HepG2 (cell line): Measurements from ENCODE around the gene TRAPPC12. TPM values are rescaled to one million over a fixed set of nuclear protein-coding genes. Genes with fewer than 3 reads are reported as not detected.
A peak's percentile ranks its signal among the peaks of the same experiment; 100 is the strongest.

Source experiments
- CREB1 ChIP-seq, 2 experiments: fragments of 450-650 bp in 1 of 2; IDR thresholded peaks; 2 replicates each; pipeline ENCODE4 v1.6.1; 2016 to 2017; ENCODE audit warnings: control low read depth in 1 of 2, mild to moderate bottlenecking in 1 of 2, missing compliant biosample characterization in 1 of 2, missing genetic modification characterization in 1 of 2
- CSRNP2 ChIP-seq: sonication (generic); formaldehyde crosslinking; conservative IDR thresholded peaks from 2 replicates; pipeline ENCODE4 v1.8.0; 2022; ENCODE audit warnings: low read depth, missing genetic modification reagents
- DMTF1 ChIP-seq: sonication (generic); formaldehyde crosslinking; IDR thresholded peaks from 2 replicates; pipeline ENCODE4 v1.4.0; 2020; ENCODE audit warnings: mild to moderate bottlenecking, missing genetic modification reagents
- EHMT2 ChIP-seq: fragments of 200-600 bp; sonication (generic); IDR thresholded peaks from 2 replicates; pipeline ENCODE4 v1.7.0; 2017; ENCODE audit warnings: antibody characterized with exemption, low read depth, low read length, borderline replicate concordance
- GPN1 ChIP-seq: sonication (generic); formaldehyde crosslinking; IDR thresholded peaks from 2 replicates; pipeline ENCODE4 v1.5.1; 2020; ENCODE audit warnings: missing genetic modification reagents, borderline replicate concordance
- HOXA3 ChIP-seq: sonication (generic); formaldehyde crosslinking; IDR thresholded peaks from 2 replicates; pipeline ENCODE4 v1.5.0; 2020; ENCODE audit warnings: missing genetic modification reagents
- MAF1 ChIP-seq: sonication (generic); formaldehyde crosslinking; IDR thresholded peaks from 2 replicates; pipeline ENCODE4 v1.5.0; 2020; ENCODE audit warnings: missing genetic modification reagents, borderline replicate concordance
- MBD4 ChIP-seq: IDR thresholded peaks from 2 replicates; pipeline ENCODE4 v1.6.1; 2012; ENCODE audit warnings: low read length, inconsistent platforms, borderline replicate concordance
- MLX ChIP-seq: IDR thresholded peaks from 2 replicates; pipeline ENCODE4 v1.6.1; 2016
- MTA3 ChIP-seq: sonication (generic); formaldehyde crosslinking; IDR thresholded peaks from 2 replicates; pipeline ENCODE4 v1.4.0; 2020; ENCODE audit warnings: missing genetic modification reagents
- NFAT5 ChIP-seq: sonication (generic); formaldehyde crosslinking; IDR thresholded peaks from 2 replicates; pipeline ENCODE4 v1.4.0; 2020; ENCODE audit warnings: missing genetic modification reagents
- RBM22 ChIP-seq: fragments of 200-400 bp; formaldehyde crosslinking; optimal IDR thresholded peaks from 2 replicates; pipeline ENCODE3; 2017; ENCODE audit warnings: mild to moderate bottlenecking, low read length, moderate library complexity
- SMARCC2 ChIP-seq: fragments of 450-650 bp; IDR thresholded peaks from 2 replicates; pipeline ENCODE4 v1.6.1; 2017; ENCODE audit warnings: antibody characterized with exemption, mild to moderate bottlenecking
- ZFP1 ChIP-seq: IDR thresholded peaks from 2 replicates; pipeline ENCODE4 v1.6.1; 2016
- ZNF674 ChIP-seq: sonication (generic); formaldehyde crosslinking; IDR thresholded peaks from 2 replicates; pipeline ENCODE4 v1.5.0; 2020; ENCODE audit warnings: low read depth, mild to moderate bottlenecking, missing genetic modification reagents
- ZNF773 ChIP-seq: sonication (generic); formaldehyde crosslinking; IDR thresholded peaks from 2 replicates; pipeline ENCODE4 v1.4.0; 2020; ENCODE audit warnings: missing genetic modification reagents, borderline replicate concordance
- polyA plus RNA-seq, 8 experiments: library from polyadenylated mRNA; depleted of rRNA in 3 of 8; stranded (reverse) in 7 of 8; unstranded in 1 of 8; fragments of >200 nt; fragmentation: Illumina TruSeq in 4 of 8; extraction: Trizol in 4 of 8; gene quantifications; 2 replicates each; pipeline versions ENCODE4 v1.2.1 to v1.2.3, GENCODE V29; 2011 to 2016; ENCODE audit warnings: low read depth in 4 of 8, missing spikeins in 1 of 8, mixed read lengths in 1 of 8; ENCODE audit not compliant: insufficient read depth in 1 of 8
- total RNA-seq, 5 experiments: library from RNA; depleted of rRNA; stranded (reverse); fragments of >200 nt; fragmentation: Illumina TruSeq; extraction: Trizol; gene quantifications; 2 replicates each; pipeline ENCODE4 v1.2.3, GENCODE V29; 2016; ENCODE audit warnings: low read depth in 1 of 5

The TRAPPC12 gene
- total and polyA plus RNA-seq, 2 of the 13 experiments (the other 11 are each of a cell fraction or from before 2014, with no cell fraction given), result 46.4 to 97.7 TPM

- TF ChIP-seq NFAT5 (CRISPR knock-in tag) (peak; percentile 97), EHMT2 (no peak), DMTF1 (0 out of 2 replicates have a peak, but pooled peaks have one; percentile 21), ZFP1 (no peak), ZNF674 (CRISPR knock-in tag) (peak; percentile 49; the same call in 1 of the 2 replicates), GPN1 (peak; percentile 28; the same call in 1 of the 2 replicates), HOXA3 (peak; percentile 65), MAF1 (peak; percentile 37; the same call in 1 of the 2 replicates), CREB1 (IDR thresholded peaks at IDR 0.05) (no peak; the same call in 1 of the 2 replicates), CREB1 (CRISPR knock-in tag; IDR thresholded peaks at IDR 0.05) (no peak), MLX (CRISPR knock-in tag) (no peak; the same call in 1 of the 2 replicates), CSRNP2 (CRISPR knock-in tag) (no peak), SMARCC2 (no peak), ZNF773 (CRISPR knock-in tag) (0 out of 2 replicates have a peak, but pooled peaks have one; percentile 46), RBM22 (no peak), MTA3 (0 out of 2 replicates have a peak, but pooled peaks have one; percentile 26), MBD4 (no peak)
These were observed 140.0 kb downstream of the TRAPPC12 start, which contains the start of gene ADI1 (continued) for GRCh38 chr2:3519255-3520205.
